ENCODE results near the gene PTPN3. TPM values are rescaled to one million over a fixed set of nuclear protein-coding genes. Genes with fewer than 3 reads are reported as not detected.
A peak's percentile ranks its signal among the peaks of the same experiment; 100 is the strongest.

Gene PTPN3
- total and polyA plus RNA-seq, 4 donors, result 6.3 to 30.3 (median 23.5) TPM

DNA sequence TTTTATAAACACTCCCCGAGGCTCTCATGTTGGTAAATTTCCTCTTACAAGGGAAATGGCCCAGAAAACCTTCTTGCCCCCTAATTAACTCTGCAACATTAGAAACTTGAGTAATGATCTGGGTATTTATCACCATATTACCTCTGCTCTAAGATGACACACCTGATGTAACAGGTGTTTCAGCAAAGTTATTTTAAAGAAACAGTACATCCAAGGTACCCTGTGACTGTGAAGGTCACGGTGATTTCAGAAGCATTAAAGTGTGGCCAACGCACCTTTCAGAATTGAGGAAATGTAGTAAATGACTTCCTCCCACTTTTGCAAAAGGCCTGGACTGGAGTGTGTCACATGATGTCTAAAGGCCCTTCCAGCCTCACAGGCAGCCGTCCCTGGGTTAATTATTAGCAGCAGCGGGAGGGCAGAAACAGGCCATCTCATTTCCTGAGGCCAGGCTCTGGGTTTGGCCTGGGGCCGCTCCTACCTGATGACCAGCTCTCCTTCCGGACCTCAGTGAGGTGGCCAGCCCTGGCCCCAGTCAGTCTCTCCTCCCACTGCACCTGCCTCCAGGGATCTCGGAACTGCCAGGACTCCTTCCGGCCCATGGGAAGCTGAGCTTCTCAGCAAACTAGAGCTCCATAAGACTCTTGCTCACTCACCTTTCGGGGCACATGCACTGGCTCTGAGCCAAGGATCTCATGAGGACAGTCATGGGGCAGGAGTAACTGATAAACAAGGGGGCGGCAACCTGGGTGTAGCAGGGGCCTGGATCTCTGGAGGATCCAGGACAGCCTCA is 20.7 kb downstream of the PTPN3 start (continued):
- TF ChIP-seq, protein P1, sequence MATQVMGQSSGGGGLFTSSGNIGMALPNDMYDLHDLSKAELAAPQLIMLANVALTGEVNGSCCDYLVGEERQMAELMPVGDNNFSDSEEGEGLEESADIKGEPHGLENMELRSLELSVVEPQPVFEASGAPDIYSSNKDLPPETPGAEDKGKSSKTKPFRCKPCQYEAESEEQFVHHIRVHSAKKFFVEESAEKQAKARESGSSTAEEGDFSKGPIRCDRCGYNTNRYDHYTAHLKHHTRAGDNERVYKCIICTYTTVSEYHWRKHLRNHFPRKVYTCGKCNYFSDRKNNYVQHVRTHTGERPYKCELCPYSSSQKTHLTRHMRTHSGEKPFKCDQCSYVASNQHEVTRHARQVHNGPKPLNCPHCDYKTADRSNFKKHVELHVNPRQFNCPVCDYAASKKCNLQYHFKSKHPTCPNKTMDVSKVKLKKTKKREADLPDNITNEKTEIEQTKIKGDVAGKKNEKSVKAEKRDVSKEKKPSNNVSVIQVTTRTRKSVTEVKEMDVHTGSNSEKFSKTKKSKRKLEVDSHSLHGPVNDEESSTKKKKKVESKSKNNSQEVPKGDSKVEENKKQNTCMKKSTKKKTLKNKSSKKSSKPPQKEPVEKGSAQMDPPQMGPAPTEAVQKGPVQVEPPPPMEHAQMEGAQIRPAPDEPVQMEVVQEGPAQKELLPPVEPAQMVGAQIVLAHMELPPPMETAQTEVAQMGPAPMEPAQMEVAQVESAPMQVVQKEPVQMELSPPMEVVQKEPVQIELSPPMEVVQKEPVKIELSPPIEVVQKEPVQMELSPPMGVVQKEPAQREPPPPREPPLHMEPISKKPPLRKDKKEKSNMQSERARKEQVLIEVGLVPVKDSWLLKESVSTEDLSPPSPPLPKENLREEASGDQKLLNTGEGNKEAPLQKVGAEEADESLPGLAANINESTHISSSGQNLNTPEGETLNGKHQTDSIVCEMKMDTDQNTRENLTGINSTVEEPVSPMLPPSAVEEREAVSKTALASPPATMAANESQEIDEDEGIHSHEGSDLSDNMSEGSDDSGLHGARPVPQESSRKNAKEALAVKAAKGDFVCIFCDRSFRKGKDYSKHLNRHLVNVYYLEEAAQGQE (IDR thresholded peaks at IDR 0.05), result peak; percentile 92
- peak; percentile 96 for TF ChIP-seq TAF1 (conservative IDR thresholded peaks at IDR 0.05)

- Histone ChIP-seq H3K27me3 (ENCODE audit: control insufficient read depth in 4 of 4, insufficient read depth in 4 of 4, low read length in 3 of 4) (no peaks in the 10 kb centered on the region), H3K4me1 (ENCODE audit: control insufficient read depth in 4 of 4, insufficient read depth in 4 of 4, low read length in 3 of 4) (peaks cover 5 to 32% (median 12%) of the 10 kb centered on the region in 4 donors), H3K4me3 (ENCODE audit: low read depth in 1 of 3, low read length in 3 of 3) (peak overlapping the region in 1 of 3 donors; percentile 21), H3K9me3 (ENCODE audit: control insufficient read depth in 4 of 4, low read length in 3 of 4) (no peaks in the 10 kb centered on the region), H3K27ac (ENCODE audit: low read depth in 1 of 2, low read length in 2 of 2) (peak overlapping the region; percentile 80 to 93), H3K9ac (ENCODE audit: low read depth in 1 of 2, low read length in 2 of 2) (peak overlapping the region; percentile 33 to 88), H3K36me3 (ENCODE audit: control insufficient read depth in 4 of 4, insufficient read depth in 3 of 4, low read depth in 1 of 4, low read length in 3 of 4) (no peaks in the 10 kb centered on the region)
- TF ChIP-seq, protein P1 (IDR thresholded peaks at IDR 0.05), result no peak
- TF ChIP-seq JUND (IDR thresholded peaks at IDR 0.05) (no peak), ZBTB33 (IDR thresholded peaks at IDR 0.05) (no peak), FOXA2 (IDR thresholded peaks at IDR 0.05) (no peak), HNF4G (IDR thresholded peaks at IDR 0.05) (no peak), RXRA (IDR thresholded peaks at IDR 0.05) (no peak)
- DNase-seq (ENCODE audit: low spot score), result no peak
- WGBS, result 35% methylated on average over 8 of the region's 8 CpGs
Measured at GRCh38 chr9:109476642-109477257, 21.4 kb downstream of the PTPN3 start.

DNA sequence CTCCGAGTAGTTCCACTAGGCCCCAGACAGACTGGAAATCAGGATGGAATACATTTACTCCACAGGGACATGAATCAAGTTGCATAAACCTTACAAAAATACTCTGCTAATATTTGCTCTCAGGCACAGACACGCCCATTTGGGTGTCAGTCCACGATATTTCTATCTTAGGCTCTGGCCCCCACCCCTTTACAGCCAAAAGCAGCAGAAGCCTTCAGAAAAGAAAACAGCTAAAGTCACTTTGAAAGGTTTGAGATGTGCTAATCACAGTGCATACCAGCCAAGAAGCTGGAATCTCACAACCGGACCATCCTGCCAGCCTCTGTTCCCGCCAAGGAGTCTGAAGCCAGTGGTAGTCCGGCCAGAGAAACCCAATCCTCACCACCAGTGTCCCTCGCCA is 22.6 kb downstream of the PTPN3 start:
- Histone ChIP-seq H3K27me3 (ENCODE audit: control insufficient read depth in 4 of 4, insufficient read depth in 4 of 4, low read length in 3 of 4) (no peaks in the 10 kb centered on the region), H3K27ac (ENCODE audit: low read depth in 1 of 2, low read length in 2 of 2) (peak overlapping the region; percentile 80 to 93), H3K9me3 (ENCODE audit: control insufficient read depth in 4 of 4, low read length in 3 of 4) (no peaks in the 10 kb centered on the region), H3K9ac (ENCODE audit: low read depth in 1 of 2, low read length in 2 of 2) (peak overlapping the region; percentile 31 to 88), H3K4me3 (ENCODE audit: low read depth in 1 of 3, low read length in 3 of 3) (no peak overlapping the region), H3K36me3 (ENCODE audit: control insufficient read depth in 4 of 4, insufficient read depth in 3 of 4, low read depth in 1 of 4, low read length in 3 of 4) (no peaks in the 10 kb centered on the region), H3K4me1 (ENCODE audit: control insufficient read depth in 4 of 4, insufficient read depth in 4 of 4, low read length in 3 of 4) (peaks cover 5 to 35% (median 14%) of the 10 kb centered on the region in 4 donors)
- no peak for DNase-seq (ENCODE audit: low spot score)
- 29% methylated on average over 7 of the region's 7 CpGs for WGBS
- no peak for TF ChIP-seq HNF4G (IDR thresholded peaks at IDR 0.05)
- TF ChIP-seq RXRA (IDR thresholded peaks at IDR 0.05), result peak; percentile 35 to 71
- TF ChIP-seq SP1 (IDR thresholded peaks at IDR 0.05), result peak; percentile 69
- peak; percentile 33 for TF ChIP-seq FOXA2 (IDR thresholded peaks at IDR 0.05)
- TF ChIP-seq, protein P2, sequence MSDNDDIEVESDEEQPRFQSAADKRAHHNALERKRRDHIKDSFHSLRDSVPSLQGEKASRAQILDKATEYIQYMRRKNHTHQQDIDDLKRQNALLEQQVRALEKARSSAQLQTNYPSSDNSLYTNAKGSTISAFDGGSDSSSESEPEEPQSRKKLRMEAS (IDR thresholded peaks at IDR 0.05), result peak; percentile 44
- peak; percentile 11 for TF ChIP-seq FOXA1 (IDR thresholded peaks at IDR 0.05)
- no peak for TF ChIP-seq NR2F2 (IDR thresholded peaks at IDR 0.05)
- peak; percentile 56 to 64 for TF ChIP-seq HNF4A (conservative IDR thresholded peaks at IDR 0.05)
- peak in 1 of 2 donors; percentile 59 for TF ChIP-seq JUND (IDR thresholded peaks at IDR 0.05)
- TF ChIP-seq RAD21 (IDR thresholded peaks at IDR 0.05), result peak; percentile 30 to 32
- TF ChIP-seq, protein P1 (IDR thresholded peaks at IDR 0.05), result peak; percentile 89
